SKM-1 treated with dmso at 0.1 percent for 144 hours (cell line): ENCODE data around the gene SYNGR4.
"Not testable (repeated sequence)": the region's sequence is repeated elsewhere in the genome, so short reads cannot be mapped to it uniquely, and the experiment has no call there.

Experiments used
- DNase-seq: peaks from one replicate; lab custom pipeline; 2025; ENCODE audit not compliant: unreplicated experiment; lab: John Stamatoyannopoulos, UW

The SYNGR4 gene, protein sequence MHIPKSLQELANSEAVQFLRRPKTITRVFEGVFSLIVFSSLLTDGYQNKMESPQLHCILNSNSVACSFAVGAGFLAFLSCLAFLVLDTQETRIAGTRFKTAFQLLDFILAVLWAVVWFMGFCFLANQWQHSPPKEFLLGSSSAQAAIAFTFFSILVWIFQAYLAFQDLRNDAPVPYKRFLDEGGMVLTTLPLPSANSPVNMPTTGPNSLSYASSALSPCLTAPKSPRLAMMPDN

DNA sequence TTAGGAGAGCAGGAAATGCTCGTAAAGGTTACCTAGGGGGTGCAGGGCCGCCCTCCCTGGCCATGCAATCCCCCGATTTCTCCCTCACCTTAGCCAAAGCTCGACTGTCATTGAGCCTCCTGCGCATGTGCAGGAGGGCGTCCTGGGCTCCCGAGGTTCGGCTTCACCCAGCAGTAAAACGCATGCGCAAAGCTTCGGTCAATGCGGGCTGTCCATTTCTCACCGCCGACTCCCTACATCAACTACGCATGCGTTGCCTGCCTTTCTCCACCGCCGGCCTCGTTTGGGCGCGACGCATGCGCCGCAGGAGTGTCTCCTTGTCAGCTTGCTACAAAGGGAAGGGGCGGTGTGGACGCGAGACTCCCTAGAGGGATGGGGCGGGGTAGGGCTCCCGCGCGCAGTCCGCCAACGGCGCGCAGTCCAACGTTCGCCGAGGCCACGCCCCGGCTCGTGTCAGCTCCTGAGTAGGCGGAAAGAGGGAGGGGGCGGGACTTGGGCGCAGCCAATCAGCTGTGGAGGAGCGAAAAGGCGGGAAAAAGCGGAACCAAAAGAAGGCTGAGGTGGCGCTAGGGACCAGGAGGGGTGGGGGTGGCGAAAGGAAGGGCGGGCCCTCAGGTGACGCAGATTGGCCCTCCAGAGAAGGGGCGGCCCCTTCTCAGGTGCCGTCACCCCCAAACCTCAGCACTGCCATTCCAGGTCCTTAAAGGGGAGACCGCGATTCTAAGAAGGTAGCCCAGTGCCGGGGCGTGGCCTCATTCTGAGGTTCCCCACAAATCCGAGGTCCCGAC, at the start of gene SYNGR4, which contains the start of gene TMEM143:
Gene SYNGR4, plus strand, starts transcription at position 558 of the 788 bp plus-strand sequence. CDS start 1,476 bp downstream, outside the sequence.
Gene TMEM143, minus strand, starts transcription at position 131 of the 788 bp plus-strand sequence. Its CDS starts 20 bp downstream, at position 111.
- peak; percentile 89 for DNase-seq

DNA sequence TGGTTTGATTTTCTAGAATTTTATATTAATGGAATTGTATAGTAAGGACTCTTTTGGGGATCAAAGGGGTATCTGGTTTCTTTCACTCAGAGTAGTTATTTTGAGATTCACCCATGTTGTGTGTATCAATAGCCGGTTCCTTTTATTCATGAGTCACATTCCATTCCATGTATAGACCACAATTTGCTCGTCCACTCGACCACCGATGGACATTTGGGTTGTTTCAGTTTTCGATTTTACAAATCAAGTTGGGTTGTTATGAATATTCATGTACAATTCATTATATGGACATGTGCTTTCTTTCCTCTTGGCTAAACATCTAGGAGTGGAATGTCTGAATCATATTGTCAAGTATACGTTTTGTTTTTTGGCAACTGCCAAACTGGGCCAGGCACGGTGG, 48.5 kb upstream of the SYNGR4 start:
- no peak for DNase-seq

DNA sequence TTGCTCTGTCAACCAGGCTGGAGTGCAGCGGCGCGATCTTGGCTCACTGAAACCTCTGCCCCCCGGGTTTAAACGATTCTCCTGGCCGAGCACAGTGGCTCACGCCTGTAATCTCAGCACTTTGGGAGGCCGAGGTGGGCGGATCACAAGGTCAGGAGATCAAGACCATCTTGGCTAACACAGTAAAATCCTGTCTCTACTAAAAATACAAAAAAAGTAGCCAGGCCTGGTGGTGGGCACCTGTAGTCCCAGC, 46.5 kb upstream of the SYNGR4 start:
- not testable (repeated sequence) for DNase-seq

DNA sequence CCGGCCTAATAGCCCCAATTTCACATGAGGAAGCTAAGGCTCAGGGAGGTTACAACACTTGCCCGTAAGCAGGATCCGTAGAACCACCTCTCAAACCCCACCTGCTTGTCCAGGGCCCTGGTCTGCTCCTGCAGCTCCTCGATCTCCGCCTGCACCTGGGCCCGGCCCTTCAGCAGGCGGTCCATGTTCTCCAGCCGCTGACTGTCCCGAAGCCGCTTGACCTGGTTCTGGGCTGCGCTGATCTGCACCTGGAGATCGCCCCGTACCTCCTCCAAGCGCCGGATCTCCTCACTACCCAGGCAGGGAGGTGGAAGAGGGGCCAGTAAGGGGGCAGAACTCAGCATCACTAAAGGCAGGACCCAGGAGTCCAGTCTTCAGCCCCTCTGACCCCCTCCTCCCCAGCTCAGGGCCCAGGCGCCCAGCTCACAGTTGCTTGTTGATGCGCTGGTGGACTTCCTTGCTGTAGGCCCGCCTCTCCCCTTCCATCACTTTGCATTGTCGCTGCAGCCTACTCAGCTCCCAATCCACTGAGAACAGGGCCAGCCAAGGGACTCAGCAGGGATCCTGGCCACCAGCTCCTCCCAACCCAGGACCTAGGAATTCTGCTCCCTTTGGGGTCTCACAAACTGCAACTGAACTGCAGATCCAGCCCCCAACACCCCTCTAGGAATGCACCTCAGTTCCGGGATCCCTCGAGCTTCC, 45.7 kb upstream of the SYNGR4 start:
- no peak for DNase-seq

DNA sequence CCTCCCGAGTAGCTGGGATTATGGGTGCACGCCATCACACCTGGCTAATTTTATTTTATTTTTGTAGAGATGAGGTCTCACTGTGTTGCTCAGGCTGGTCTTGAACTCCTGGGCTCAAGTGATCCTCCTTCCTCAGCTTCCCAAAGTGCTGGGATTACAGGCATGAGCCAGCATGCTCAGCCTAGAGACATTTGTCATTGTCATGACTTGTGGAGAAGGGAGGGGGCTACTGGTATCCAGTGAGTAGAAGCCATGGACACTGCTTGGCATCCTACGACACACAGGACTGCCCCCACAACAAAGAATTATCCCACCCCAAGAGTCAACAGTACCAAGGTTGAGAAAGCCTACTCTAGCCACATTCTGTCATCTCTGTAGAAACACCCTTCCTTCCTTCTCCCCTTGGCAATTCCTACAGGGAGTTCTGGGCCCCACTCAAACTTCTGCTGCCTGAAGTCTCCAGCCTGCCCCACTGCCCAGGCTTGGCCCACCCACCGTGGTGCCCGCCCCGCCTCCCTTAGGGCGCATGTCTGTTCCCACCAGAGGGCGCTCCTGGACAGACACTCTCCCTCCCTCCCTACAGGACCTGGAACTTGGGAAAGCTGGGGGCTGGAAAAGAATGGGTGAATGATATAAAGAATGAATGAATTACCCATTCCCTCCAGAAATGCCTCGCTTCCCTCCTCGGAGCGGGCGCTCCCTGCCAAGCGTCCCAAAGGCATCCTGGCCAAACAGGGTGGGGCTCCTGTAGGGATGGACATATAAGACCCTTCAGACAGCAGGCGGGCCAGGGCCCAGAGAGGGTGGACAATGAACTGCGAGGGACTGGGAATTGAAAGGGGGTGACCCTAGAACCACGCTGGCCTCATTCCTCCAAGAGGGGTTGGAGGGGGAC, 44.3 kb upstream of the SYNGR4 start:
- no peak for DNase-seq

DNA sequence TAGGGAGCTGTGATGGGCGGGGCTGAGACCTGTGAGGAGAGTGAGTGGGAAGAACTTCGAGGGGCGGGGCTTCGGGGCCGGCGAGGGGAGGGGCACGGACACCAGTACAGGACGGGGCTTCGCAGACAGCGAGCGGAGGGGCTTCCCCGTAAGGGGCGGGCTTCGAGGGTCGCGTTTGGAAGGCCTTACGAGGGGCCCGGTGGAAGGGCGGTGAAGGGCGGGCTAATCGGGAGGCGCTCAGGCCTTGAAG, 42.9 kb upstream of the SYNGR4 start:
- peak; percentile 70 for DNase-seq

DNA sequence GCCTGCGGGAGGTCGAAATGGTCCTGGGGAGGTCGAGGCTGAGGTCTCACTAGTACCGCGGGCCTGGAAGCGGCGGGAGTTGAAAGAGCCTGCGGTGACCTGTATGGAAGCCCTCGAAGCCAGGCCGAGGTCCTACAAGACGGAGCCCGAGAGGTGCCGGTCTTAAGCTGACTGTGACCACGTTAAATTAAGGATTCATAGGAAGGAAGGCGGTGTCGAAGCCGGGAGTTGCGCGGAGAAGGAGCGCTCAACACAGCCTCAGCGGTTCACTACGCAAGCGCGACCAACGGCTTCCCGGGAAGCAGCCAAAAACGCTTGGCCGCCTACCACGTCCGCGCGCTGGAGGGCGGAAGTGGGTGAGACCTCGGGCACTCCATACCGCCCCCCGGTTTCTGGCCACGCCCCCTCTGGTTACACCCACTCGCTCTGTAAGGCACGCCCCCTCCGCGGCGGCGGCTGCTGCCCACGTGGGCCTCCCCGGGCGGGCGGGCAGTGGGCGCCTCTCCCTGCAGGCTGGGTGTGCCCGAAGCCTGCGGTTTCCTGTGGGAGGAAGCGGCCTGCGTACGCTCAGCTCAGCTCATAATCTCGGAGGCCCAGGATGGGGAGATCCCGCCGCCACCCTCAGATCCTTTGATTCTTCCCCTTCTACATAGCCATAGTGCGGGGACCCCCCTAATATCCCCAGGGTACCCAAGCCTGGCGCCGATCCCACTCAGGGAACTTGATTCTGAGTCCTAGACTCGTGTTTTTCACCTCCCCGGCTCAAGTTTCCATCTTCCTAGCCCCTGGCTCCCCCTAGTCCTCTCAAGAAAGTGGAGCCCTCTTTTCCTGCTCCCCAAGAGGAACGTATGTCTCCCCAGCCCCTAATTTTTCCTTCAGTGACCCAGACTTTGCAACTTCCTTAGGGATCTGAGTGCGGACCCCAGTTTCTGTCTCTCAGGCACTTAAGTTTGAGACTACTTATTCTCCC, 42.3 kb upstream of the SYNGR4 start:
- DNase-seq: peak; percentile 77

DNA sequence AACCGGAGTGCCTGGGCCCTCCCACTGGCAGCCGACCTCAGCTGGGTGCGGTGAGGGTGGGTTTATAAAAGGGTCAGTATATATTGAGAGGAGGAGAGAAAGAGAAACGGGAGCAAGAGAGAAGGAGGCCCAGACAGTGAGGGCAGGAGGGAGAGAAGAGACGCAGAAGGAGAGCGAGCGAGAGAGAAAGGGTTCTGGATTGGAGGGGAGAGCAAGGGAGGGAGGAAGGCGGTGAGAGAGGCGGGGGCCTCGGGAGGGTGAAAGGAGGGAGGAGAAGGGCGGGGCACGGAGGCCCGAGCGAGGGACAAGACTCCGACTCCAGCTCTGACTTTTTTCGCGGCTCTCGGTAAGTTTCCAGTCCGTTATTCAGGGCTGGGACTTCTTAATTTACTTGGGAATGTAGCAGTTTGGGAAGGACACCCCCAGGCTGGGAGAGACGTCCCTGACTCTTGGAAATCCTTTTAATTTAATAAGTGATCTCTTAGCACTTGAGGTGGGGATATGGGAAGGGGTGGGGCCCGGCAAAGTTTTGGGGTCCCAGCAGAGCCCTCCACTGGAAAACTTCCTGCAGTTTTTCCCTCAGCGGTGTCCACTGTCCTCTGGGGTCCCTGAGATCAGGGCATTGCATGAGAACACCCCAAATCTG, 38.8 kb upstream of the SYNGR4 start, which contains the start of gene EMP3:
Gene EMP3, plus strand, starts transcription at position 288 of the 646 bp plus-strand sequence. CDS start 1,293 bp downstream, outside the sequence.
- no peak for DNase-seq

DNA sequence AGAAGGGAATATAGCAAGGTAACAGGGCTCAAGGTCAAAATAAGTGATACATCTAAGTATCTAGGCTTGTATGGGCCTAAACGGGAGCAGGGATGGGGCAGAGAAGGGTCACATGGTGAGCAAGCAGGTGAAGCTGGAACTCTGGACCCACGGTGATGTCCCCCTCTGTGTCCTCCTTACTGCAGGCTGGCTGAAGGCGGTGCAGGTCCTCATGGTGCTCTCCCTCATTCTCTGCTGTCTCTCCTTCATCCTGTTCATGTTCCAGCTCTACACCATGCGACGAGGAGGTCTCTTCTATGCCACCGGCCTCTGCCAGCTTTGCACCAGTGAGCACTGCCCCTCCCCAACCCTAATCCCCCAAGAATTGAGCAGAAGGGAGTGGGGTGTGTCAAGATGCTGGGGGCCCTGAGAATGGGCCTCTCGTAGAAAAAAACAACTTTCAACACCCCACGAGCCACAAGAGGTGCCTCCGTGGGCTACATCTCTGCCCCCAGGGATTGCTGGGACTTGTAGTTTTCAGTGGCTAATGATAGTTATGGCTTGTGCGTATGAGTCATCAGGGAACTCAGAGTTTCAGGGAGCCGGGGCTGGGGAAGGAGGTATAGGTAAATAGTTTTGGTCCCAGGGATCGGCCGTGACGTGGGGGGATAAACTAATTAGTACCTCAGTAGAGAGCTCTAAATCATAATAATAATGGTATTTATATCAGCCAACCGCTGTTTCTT, 34.8 kb upstream of the SYNGR4 start:
- no peak for DNase-seq

DNA sequence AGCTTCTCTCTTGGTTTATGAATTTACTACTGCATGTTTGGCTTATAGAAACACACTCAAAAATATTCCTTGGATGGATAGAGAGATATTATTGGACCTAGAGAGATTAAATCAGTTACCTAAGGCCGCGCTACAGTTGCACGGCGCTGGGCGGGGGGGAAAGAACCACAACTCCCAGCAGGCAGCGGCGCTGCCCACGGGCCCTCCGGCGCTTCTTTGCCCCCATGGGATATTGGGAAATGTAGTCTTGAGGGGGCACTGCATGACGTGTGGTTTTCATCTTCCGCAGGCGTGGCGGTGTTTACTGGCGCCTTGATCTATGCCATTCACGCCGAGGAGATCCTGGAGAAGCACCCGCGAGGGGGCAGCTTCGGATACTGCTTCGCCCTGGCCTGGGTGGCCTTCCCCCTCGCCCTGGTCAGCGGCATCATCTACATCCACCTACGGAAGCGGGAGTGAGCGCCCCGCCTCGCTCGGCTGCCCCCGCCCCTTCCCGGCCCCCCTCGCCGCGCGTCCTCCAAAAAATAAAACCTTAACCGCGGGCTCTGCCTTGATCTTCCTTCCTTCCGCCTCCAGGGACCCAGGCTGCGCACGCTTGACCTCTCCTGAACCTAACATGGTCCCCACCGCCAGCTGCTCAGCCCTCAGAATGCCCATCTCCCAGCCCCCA, 34.0 kb upstream of the SYNGR4 start:
- no peak for DNase-seq

DNA sequence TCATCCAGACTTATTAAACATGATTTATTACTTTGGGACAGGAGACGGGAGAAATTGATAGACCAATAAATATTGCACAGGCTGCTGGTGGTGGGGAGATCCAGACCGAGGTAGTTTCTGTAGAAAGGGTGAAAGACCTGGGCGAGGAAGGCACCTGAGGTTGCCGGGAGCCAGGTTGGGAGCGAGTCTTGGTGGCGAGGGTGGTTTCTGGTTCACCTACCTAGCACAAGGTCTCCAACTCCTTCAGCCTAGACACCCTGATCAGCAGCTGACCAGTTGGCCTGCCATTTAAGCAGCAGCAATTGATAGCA, 31.9 kb upstream of the SYNGR4 start:
- DNase-seq: no peak

DNA sequence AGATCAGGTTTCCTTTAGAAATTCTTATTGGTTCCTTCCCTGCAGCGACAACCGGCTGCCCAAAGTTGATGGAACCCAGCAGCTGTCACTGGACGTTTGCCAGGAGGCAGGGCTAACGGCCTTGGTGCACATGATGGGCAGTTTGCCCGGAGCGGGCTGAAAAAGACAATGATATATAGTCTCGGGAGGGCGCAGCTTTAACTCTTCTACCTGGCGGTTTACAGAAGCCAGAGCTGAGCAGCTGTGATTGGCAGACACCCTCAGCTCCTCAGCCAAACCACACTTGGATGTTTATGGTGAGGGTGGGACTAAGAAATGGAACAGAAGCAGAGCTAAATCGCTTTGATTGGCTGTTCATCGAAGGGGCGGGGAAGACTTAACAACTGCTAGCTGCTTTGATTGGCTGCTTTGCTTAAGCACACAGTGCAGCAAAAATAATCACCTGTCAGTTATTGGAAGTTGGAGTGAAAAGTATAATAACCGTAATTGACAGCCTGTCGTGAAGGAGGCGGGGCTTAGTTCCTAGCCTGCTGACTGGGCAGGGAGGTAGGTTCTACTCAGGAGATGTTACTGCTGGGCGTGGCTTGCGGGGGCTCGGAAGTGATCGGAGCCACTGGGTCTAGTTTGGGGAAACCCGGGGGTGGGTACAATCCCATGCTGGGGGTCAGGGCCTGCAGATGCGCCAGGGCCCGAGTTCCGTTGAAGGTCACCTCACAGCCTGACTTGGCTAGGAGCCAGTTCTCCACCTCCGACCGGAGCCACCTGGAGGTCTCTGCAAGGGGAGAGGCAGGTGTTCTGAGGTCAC, 31.3 kb upstream of the SYNGR4 start:
- no peak for DNase-seq

DNA sequence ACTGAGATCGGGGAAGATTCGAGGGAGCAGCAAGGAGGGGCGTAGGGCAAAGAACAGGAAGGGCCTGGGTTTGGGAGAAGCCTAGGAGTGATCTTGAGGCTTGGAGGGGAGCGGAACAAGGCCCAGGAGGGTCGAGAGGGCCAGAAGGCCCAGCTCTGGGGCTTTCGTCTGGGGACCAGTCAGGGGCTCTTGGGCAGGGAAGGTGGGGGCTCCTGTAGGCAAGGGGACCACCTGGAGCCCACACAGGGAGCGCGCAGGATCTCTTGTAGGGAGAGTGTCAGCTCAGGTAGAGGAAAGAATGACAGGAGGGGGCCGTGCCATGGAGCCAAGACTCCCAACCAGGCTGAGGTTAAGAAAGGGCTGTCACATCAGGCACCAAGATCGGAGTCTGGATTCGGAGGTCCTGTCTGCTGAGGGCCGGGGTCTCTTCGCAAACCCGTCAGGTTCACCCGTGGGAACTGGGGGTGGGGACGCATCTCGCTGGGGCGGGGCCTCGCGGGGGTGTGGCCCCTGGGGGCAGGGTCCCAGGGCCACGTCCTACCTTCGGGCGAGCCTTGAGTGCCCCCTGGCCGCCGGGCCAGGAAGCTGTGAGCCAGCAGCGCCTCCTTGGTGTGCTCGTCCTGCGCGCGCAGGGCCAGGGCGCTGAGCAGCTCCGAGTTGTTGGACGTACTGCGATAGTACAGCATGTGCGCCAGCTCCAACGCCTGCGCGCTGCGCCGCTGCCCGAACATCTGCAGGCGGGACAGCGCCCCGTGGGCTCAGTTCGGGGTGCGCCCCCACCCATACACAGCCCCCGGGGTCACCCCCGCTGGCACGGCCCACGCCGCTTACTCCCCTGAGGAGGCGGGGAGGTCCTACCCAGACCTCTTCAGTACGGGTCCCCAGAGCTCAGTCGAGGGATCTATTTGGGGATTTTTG, 30.4 kb upstream of the SYNGR4 start:
- no peak for DNase-seq

DNA sequence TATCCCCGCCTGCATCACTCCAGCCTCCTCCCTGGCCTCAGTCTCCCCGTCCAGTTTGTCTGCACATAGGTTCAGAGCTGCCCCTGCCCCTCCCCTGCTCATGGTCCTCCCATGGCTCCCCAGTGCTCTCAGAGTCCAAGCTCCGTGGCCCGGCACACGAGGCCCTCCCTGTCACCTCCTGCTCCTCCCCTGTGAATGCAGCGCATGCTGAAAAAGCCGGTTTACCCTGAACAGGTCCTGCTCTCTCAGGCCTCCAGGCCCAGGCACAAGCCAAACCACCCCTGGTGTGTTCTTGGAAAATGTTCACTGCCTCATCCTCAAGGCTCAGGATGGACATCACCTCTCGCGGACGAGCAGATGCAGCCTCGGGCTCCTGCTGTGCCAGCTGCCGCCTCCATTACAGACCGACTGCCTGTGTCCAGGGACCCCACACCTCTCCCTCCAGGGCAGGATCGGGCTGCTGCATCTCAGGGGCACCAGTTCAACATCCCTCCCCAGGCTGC, 25.9 kb upstream of the SYNGR4 start:
- no peak for DNase-seq

DNA sequence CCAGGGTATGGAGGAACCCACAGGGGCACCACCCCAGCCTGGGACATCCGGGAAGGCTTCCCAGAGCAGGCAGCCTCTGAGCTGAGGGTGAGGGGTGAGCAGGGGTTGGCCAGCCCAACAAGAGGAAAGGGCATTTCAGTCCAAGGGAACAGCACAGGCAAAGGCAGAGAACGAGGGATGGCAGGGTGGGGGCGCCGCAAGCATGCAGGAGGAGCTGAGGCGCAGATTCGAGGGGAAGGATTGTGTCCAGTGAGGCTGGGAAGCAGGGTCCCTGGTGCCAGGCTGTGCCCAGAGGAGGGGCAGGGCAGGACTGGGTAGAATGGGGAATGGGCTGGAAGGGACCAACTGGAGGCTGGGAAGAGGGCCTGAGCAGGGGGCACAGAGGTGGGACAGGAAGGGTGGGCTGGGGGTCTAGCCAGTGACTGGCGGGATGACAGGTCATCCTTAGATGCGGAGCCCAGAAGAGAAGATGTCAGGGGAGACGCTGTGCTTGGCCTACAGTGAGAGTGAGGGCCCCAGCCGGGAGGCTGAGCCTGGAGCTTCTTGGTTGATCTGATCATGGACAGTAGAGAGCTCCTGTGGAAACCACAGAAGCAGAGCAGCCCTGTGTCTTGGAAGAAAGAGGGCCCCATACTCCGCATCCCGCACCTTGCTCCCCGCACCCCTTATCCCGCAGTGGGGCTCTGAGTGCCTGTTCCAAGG, 25.2 kb upstream of the SYNGR4 start:
- no peak for DNase-seq

DNA sequence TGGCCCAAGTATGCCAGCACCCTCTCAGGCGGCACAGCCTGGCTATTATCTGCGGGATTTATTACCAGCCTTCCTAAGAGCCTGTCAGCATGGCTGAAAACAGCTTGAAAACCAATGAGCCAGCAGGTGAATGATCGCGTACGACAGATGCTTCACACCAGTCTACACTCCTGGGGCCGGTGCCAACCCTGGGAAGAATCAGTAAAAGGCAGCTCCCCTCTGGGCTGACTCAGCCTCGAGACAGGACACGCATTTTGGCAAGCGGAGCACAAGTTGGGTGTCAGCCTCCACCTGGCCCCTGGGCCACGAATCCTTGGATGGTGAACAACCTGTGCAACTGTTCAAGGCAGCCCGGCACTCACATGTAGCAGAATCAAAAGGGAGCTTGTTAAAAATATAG, 23.2 kb upstream of the SYNGR4 start:
- DNase-seq: no peak
